Measurements from ENCODE around the gene NFATC2. TPM values are rescaled to one million over a fixed set of nuclear protein-coding genes. Genes with fewer than 3 reads are reported as not detected.

The NFATC2 gene
- total and polyA plus RNA-seq, 2 experiments from 2014 or later, result 0.52 to 0.59 TPM

Small RNA genes lying within 50 kb of the gene (microRNA-seq; reads per million reads assigned to microRNA genes)
- gene MIR3194, result 0.66 reads per million

Small RNA genes lying within 50 kb of the gene (small RNA-seq; reads per million reads assigned to genes)
- not detected for gene MIR3194 (ENCODE audit: low replicate concordance)

Other genes starting within 250 kb of the NFATC2 start
- gene ATP9A, start 225.7 kb upstream of the NFATC2 start, total RNA-seq (2014; rRNA removed; shearing (Covaris generic)), result 4.3 and 5.9 TPM in 2 replicates
- 0.68 and 0.94 TPM in 2 replicates for gene ATP9A, start 225.7 kb upstream of the NFATC2 start, polyA plus RNA-seq (2016; fragmentation: Nextera tagmentation; extraction: Ambion mirVana)